HG02623 (cell line): ENCODE data around the gene SEMA3E.

ENCODE experiments used
- ATAC-seq: cut with Tn5 transposase; IDR thresholded peaks from one replicate; pipeline ENCODE4 v1.9.1; 2021; ENCODE audit warnings: moderate library complexity; ENCODE audit not compliant: unreplicated experiment

The SEMA3E gene

DNA sequence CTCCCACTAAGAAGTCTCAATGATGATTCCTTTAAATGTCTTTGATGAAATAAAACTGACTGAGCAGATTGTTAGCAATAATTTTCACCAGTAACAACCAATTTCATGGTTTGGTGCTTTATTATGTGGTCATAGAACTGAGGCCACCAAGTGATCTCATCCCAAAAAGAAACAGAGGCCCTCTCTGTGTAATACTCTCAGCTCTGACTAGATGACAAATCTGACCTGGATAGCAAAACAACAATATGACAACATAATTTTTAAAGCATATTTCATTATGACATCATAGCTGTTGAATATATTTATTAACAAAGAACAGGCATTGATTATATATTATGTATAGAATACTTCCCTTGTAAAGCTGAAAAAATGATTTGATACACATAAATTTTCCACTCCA lies 5.9 kb downstream of the SEMA3E start:
- no peak for ATAC-seq

DNA sequence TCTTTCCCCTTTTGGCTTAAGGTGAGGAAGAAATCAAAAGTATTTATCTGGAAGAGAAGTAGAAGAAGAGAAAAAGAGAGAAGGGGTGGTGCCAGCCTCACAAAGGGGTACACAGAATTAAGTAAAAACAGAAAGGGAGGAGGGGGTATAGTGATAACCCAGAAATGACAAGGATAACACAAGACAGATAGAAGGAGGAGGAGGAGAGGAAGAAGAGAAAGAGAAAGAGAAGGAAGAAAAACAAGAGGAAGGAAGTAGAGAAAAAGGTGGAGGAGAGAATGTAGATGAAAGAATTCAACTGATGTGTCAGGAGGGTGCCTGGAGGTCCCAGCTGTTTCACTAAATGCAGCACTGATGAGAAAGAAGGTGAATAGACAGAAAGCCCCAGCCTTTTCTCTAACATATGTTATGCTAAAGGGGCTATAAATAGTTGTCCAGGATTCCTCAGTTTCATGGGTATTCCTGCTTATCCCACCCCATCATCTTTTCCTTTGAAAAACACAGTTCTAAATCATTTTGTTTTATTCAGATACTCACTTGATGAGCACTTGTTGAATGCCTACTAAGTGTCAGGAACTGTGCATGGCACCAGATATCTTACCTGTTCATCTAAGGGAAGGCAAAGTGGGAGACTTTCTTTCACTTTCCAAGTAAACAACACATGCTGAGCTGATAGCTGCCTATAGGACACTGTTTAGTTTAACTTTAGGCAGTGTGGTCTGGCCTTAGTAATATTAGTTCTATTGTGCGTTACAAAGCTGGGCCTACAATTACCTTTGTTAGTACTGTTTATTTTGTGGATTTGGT lies 8.0 kb downstream of the SEMA3E start:
- ATAC-seq: no peak

DNA sequence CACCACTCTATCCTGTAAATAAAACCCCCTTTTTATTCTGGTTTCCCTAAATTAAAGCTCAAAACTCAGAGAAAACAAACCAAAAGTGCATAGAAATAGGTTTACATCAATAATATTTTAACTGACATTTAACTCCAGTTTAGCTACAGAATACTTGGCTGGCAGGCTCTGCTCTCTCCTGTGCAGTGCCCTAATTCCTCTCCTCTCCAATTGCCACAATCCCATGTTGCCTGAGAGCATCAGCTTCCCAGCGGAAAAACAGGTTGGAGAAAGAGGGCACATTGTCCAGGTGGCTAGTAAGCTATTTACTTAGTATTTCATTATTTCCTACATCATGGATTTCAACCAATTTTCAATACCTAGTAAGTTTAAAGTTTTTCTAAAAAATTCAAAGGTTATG lies 8.7 kb downstream of the SEMA3E start:
- no peak for ATAC-seq

DNA sequence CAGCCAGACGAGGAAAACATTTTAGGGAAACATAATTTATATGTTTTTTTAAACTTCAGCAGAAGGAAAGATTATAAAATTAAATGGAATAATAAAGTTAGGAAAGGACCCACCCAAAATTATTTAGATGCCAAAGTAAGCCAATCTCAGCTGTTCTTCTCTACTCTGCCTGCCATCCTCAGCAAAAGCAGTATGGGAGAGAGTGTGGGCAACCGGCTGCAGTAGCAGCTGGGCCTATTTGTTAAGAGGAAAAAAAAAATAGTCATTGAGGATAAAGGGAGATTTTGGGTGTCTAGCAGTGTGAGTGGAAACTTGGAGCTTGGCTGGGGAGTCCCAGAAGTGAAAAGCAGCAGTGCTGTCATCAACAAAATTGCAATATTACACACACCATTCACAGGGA lies 15.4 kb downstream of the SEMA3E start:
- ATAC-seq: no peak

DNA sequence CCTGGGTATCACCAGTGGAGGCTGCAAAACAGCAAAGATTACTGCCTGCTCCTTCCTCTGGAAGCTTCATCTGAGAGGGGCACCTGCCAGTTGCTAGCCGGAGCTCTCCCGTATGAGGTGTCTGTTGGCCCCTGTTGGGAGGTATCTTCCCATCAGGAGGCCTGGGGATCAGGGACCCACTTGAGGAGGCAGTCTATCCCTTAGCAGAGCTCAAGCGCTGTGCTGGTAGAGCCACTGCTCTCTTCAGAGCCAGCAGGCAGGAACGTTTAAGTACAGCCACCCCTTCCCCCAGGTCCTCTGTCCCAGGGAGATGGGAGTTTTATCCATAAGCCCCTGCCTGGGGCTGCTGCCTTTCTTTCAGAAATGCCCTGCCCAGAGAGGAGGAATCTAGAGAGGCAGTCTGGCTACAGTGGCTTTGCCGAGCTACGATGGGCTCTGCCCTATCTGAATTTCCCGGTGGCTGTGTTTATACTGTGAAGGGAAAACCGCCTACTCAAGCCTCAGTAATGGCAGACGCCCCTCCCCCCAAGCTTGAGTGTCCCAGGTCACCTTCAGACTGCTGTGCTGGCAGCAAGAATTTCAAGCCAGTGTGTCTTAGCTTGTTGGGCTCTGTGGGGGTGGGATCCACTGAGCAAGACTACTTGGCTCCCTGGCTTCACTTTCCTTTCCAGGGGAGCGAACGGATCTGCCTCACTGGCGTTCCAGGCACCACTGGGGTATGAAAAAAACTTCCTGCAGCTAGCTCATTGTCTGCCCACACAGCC lies 19.6 kb downstream of the SEMA3E start:
- ATAC-seq: no peak

DNA sequence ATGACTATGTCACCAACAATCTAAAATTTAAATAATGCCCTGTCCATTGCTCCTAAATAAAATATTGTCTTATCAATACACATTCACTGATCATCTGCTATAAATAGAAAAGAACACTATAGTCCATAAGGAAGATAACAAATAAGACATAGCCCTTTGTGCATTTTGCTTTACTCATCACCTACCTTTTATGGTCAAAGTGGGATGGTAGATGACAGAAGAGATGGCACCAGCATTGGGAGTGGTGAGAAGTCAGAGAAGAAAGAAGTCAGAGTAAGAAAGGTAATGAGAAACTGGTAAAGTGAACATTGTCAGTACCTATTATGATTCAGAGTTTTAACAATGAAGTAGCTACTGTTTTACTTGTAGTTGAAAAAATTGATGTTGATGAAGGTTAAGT lies 31.1 kb downstream of the SEMA3E start:
- ATAC-seq: no peak

DNA sequence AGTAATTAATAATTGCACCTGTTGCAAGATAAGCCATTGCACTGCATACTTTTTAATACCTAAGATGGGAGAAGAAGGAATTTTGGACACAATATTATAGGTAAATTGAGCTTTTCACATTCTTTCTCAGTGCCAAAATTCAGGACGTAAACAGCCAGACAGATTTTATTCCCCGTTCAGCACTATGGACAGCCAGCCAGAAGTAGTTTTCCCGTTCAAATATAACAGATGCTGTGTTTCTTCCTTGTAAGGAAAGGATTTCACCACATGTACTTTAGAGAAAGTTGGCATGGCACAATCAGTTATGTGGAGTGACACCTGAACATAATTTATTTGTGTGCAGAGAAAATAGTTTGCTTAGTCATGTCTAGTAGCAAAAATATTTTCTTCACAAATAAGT lies 34.8 kb downstream of the SEMA3E start:
- ATAC-seq: no peak

DNA sequence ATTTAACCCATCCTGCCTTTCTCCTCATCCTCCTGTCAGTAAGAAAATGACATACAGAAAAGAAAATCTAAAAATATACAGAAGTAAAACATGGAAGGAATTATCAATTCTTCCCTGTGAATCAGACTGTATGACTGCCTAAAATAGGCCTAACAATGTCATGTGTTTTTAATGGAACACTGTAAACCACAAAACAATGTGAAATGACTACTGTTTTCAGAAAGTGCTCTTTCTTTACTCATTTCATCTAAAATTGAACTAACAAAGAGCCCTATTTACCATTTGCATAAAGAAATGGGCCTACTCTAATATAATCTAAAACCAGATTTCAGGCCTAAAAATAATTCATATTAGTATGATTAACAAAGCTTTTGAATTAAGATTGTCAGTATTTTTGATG lies 35.7 kb downstream of the SEMA3E start:
- no peak for ATAC-seq

DNA sequence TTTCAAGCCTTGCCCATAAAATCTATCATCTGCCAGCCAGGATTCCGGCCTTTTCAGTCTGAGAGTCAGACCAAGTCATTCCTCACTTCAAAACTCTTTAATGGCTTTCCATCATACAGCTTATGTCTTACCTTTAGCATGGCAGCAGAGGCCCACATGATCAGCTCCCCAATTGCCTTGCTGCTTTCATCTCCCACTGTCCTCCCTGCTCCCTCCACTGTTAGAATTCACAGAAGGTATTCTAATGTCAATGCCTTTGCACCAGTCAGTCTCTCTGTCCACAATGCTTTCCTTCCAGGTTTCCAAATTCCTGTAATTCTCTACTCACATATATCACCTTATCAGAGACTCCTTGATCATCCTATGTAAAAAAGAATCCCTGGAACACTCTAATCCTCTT lies 37.2 kb downstream of the SEMA3E start:
- ATAC-seq: no peak

DNA sequence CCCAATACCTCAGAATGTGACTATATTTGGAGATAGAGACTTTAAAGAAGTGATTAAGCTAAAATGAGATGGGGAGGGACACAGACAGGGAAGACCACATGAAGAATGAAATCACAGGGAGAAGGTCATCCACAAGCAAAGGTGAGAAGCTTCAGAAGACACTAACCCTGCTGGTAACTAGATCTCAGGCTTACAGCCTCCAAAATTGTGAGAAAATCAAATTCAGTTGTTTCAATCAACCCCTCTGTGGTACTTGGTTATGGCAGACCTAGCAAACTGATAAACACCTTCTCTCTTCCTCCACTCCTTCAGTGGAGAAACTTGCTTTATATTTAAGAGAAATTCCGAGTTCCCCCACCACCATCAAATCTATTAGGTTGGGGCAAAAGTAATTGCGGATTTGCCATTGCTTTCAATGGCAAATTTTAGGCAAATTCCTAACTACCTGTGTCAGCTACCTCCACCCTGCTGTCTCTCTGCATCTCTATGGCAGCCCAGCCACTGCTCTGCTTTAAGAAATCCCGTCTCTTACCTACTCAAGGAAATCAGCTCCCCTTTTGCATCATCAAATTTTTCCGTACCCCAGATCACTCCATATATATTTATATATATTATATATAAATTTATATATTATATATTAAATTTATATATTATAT lies 38.2 kb downstream of the SEMA3E start:
- ATAC-seq: no peak

DNA sequence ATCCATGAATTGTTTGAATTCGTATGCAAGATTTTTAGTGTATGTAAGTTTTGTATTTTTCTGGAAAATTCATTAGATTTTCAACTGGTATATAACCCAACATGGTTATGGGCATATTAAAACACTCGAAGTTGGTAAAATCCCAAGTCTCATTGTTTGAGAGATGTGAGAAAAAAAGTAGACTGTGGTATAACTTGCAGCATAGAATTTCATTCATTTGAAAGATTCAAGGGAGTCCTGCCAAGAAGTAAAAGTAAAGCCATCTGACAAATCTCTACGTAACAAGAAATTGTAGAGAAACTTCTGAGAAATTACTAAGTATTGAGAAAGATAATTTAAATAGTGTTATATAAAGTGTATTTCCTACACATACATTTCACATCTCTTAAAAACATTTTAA lies 40.2 kb downstream of the SEMA3E start:
- ATAC-seq: no peak

DNA sequence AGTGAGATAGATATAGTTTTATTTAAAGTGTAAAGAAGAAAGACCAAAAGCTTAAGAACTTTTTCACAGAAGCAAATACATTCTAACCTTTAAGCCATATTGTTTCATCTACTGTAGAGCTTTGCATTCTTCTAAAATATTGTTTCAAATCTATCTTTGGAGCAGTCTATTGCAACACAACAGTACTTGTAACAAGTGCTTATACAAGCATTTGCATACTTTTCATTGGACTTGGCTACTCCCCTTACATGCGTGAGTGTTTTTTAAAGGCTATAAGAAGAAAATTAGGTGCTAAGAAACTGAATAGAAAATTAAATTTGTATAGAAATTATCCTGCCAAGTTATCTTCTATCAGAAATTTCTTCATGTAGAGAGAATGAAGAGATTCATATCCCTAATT lies 45.3 kb downstream of the SEMA3E start:
- ATAC-seq: no peak

DNA sequence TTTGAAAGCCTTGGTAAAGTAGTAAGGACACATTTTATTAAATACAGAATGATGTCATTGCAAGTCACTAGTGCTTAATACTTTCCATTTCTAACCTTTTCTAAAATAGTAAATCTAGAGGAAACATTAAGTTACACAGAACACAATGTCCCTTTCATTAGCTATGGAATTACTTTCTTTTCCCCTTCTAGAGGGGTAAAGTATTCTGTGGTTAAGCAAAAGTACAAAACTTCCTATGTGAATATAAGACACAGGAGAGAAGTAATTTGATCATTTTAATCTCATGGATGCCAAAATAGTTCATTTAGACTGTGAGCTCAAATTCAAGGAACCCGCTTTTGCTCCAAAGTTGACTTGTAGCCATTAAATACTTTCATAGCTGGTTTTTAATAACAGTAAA lies 49.8 kb downstream of the SEMA3E start:
- no peak for ATAC-seq

DNA sequence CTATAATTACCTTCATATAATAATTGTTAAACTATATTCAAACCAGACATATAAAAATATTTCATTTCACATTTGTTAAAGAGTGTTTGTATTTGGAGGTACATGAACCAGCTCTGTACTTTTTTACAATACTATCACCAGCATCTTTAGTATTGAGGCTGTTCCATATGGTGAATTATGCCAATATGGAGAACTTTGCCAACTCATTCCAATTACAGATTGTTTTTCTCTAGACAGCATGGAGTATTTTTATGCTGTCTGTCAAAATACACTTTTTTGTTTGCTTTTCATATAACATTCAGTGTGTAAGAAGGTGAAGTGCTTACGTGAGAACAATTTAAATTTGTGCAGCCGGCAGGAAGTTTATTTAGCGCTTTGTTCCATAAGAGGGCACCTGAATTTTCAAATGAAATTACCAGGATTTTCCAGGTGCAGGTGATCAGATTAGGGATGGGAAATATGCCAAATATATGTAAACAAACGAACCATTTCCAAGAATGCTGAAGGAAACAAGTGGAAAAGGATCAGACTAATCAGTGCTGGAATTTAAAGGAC lies 54.9 kb downstream of the SEMA3E start:
- no peak for ATAC-seq

DNA sequence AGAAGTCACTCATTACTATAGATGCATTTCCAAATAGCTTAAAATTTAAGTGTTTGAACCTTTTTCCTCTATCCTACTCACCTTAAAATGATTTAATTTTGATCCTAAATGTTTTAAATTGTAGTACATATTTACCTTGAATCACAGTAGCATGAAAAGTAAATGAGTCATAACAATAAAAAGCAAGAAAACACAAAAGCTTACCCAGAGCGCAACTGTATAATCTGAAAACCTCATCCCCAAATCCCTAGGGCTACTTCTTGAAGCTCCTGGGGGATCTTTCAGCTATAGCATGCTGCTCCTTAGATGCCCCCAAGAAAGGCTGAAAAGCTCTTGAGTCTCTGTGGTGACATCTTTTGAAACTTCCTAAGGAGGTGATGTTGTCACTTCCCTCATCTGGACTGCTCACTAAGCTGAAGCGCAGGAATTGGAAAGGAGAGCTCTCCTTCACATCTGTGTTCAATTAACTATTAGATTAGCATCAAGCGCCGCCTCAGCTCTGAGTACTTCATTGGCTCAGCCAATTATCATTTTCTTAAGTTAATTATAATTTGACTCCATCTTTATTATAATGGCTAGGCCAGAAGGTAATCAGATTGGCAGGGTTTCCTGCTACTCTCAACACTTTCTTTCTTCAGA lies 60.2 kb downstream of the SEMA3E start:
- no peak for ATAC-seq

DNA sequence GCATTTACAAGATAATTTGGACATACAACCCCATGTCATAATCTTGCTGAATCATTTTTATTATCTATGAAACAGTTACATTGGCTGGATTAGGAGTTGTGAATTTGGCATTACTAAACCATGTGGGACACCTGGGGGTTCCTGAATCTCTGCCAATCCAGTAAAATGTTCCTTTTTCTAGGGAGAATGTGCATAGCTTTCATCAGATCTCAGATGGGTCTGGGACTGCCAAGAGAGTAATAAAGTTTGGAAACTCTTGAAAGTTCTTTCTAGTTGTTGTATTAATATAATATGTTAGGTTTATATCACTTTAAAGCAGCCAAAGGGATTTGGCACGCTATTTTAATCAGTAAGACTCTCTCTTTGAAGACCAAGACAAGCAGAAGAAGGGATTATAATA lies 62.7 kb downstream of the SEMA3E start:
- no peak for ATAC-seq

DNA sequence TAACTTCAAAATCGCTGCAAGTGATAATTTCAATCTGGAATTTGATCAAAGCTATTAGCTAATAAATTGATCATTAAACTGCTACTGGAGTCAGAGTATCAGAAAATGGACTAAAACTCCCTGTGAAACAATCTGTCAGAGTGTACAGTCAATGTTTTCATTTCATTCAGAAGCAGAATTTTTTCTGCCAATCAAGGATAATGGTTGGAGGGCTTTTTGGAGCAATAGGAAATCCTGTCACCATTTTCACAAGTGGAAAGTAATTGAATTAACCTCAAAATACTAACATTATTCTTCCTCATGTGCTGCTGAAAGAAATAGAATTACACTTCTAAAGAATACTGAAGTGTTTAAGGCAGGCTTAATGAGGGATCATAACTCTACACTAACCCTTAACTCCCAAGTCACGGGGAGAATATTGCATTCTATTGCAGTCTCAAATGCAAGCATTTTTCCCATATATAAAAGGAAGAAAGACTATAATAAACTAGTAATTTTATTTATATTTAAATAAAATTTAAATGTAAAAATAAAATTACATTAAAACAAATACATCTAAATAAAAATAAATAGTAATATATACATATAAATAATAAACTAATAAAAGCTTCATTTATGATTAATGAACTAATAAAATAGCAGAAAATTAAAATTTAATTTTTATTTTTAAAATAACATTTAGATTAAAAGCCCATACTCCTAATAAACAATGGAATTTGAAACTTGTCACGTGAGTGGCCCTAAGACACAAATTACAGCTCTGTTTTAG lies 67.1 kb downstream of the SEMA3E start:
- ATAC-seq: no peak

DNA sequence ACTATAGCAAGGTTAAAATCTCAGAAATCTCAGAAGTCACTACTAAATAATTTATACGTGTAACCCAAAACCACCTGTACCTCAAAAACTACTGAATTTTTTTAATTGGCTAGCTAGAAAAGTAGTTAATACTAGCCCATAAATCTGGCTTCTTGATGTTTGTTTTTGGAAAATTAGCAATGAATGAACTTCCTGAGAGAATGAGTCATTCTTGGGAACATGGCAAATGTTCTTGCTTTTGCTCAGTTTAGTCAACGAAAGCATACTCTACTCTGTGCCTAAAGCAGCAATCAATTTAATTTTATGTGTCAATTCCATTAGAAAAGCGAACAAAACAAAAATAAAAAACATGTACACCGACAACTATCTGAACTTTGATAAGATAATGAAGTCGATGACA lies 69.2 kb downstream of the SEMA3E start:
- ATAC-seq: no peak

DNA sequence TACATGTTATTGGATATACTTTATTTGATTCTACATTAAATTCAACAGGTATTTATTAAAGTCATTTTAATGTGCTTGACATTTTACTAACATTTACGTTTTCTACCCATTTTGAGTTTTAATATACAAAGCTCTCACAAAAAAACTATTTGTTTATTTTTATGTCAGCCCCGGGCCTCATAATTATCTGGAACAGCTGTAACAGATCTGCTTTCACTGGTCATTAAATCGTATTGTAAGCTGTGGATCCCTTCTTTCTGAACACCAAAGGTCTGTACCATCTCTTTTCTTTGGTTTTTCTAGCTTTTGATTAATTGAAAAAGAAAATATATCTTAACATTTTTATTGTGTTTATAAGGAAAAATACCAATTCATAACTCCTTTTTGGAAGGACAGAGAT lies 73.5 kb downstream of the SEMA3E start:
- no peak for ATAC-seq

DNA sequence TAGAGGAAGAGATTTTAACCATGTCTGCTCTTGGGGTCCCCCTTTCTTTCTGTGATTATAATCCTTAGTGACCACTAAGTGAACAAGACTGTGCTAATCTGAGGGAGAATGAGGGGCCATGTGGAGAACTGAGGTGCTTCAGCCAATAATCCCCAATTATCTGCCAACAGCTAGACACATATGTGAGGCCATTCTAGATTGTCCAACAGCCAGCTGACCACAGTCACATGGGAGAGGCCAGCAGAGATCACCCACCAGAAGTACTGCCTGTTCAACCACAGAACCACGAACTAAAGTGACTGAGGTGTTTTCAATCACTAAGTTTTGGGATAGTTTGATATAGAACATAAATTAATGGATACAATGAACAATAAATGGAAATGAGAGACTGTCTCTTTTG lies 74.3 kb downstream of the SEMA3E start:
- no peak for ATAC-seq

DNA sequence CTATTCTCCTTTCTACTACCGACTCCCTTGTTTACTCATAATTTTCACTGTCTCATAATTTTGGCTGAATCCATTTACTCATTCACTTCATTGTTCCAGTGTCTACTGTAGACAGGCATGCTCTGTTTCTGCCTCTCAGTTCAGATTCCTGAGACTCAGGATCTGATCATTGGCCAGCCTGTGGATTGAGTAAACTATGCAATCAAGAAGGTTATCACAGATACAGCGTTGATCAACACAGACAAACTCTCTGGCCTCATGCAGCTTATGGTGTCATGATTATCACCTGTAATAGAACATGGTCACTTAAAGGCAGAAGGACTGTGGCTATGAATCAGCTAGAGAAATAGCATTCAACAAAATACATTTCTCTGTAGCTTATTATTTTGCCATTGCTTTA lies 86.0 kb downstream of the SEMA3E start:
- no peak for ATAC-seq
